Measurements from ENCODE around the gene S100A1.
"Not testable (repeated sequence)": the region's sequence is repeated elsewhere in the genome, so short reads cannot be mapped to it uniquely, and the experiment has no call there.

S100A1 gene

DNA sequence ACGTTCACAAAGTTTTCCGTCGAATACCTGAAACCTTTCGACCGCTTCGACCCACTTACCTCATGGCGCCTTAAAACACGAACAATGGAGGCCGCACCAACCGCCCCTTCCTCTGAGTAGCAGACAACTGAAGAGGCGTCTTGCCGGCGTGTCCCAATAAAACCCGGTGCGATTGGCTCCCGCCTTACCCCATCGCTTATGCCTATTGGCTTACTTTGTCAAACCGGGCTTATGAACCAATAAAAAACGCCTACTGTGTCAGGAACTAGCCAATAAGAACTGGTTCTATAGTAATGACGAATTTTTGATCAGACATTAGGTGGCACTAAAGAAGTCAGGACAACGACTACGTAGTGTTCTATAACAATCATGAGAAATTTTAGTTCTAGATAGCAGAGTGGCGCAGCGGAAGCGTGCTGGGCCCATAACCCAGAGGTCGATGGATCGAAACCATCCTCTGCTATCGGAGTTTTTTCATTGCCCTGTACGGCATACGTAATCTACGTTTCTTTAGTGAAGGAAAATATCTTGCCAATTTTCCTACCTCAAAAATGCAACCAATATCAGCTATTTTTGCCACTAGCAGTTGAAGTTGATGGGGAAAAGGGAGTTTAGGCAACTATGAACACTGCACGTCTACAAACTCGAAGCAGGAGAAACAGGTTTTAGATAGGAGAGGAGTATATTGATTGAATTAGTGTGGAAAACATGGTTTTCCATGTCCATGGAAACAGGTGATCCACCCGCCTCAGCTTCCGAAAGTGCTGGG lies 42.8 kb downstream of the S100A1 start, which contains the start of gene ILF2:
Gene ILF2 (minus strand): TSS at position 135 of the 769 bp plus-strand sequence. CDS start 71 bp downstream, at position 64.
- peak; percentile 100 for DNase-seq (ENCODE audit: extremely low read depth, low read depth)
- TF ChIP-seq CTCF (IDR thresholded peaks at IDR 0.05; ENCODE audit: low read depth, low read length) = peak; percentile 23

DNA sequence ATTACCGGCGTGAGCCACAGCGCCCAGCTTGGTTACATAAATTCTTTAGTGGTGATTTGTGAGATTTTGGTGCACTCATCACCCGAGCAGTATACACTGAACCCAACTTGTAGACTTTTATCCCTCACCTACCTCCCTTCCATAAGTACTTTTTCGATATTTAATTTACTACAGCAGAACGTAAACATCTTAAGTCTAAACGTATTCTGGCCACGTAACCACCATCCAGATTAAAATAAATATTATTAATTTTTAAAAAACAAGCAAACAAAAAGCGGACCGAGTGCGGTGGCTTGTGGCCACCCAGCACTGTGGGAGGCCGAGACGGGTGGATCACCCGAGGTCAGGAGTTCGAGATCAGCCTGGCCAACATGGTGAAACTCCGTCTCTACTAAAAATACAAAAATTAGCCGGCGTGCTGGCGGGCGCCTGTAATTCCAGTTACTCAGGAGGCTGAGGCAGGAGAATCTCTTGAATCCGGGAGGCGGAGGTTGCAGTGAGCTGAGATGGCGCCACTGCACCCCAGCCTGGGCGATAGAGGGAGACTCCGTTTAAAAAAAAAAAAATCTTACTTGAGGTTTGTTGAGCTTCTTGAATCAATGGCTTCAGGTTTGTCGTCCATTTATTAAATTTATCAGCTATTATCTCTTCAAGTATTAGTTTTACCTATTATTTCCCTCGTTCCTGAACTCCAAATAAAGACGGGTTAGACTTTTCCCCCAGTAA lies 43.6 kb downstream of the S100A1 start:
- not testable (repeated sequence) for DNase-seq (ENCODE audit: extremely low read depth, low read depth)

DNA sequence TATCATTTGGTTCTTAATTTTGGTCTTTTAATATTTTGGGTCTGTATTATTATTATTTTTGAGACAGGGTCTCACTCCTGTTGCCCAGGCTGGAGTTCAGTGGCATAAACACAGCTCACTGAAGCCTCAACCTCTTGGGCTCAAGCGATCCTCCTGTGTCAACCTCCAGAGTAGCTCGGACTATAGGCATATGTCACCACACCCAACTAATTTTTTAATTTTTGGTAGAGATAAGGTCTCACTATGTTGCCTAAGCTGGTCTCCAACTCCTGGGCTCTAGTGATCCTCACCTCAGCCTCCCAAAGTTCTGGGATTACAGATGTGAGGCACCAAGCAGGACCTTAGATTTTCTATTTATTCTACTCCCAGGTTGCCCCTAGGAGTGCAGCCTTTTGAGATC lies 45.3 kb downstream of the S100A1 start:
- DNase-seq (ENCODE audit: extremely low read depth, low read depth) = no peak
- no peak for TF ChIP-seq CTCF (IDR thresholded peaks at IDR 0.05; ENCODE audit: low read depth, low read length)

- peak; percentile 97 for TF ChIP-seq CTCF (IDR thresholded peaks at IDR 0.05; ENCODE audit: low read depth, low read length)
- no peak for DNase-seq (ENCODE audit: extremely low read depth, low read depth)
These were observed 49.7 kb downstream of the S100A1 start for GRCh38 chr1:153677718-153678518.

GRCh38 chr1:153678519-153679336 lies 50.5 kb downstream of the S100A1 start, which contains the start of gene NPR1:
NPR1 (plus strand) TSS chr1:153678688; CDS start chr1:153679109, 421 bp downstream.
- no peak for DNase-seq (ENCODE audit: extremely low read depth, low read depth)
- no peak; the same call in 1 of the 2 replicates for TF ChIP-seq CTCF (IDR thresholded peaks at IDR 0.05; ENCODE audit: low read depth, low read length)

- DNase-seq (ENCODE audit: extremely low read depth, low read depth) = no peak
- TF ChIP-seq CTCF (IDR thresholded peaks at IDR 0.05; ENCODE audit: low read depth, low read length) = no peak
These were observed 51.3 kb downstream of the S100A1 start for GRCh38 chr1:153679337-153680119.
